GM21717 (cell line): ENCODE measurements around the gene WWP2.
"Not testable (repeated sequence)": the region's sequence is repeated elsewhere in the genome, so short reads cannot be mapped to it uniquely, and the experiment has no call there.

Source experiments
- ATAC-seq: cut with Tn5 transposase; IDR thresholded peaks from one replicate; pipeline ENCODE4 v1.9.1; 2021; ENCODE audit warnings: mild to moderate bottlenecking, moderate library complexity; ENCODE audit not compliant: unreplicated experiment

The WWP2 gene

GRCh38 chr16:69972935-69973334 lies 210.8 kb downstream of the WWP2 start:
- ATAC-seq = not testable (repeated sequence)

- not testable (repeated sequence) for ATAC-seq
Measured at GRCh38 chr16:69985196-69985595, 223.1 kb downstream of the WWP2 start.
